Gastrocnemius medialis (tissue), 4 donors: ENCODE measurements around the gene ACAD9.

ENCODE experiments used
- CTCF ChIP-seq, 5 experiments: fragments of 450-650 bp in 3 of 5; fragments of 200-600 bp in 2 of 5; sonication (generic) in 2 of 5; IDR thresholded peaks in 4 of 5; conservative IDR thresholded peaks in 1 of 5; 1 replicate in 4 of 5; 2 replicates in 1 of 5; pipeline ENCODE4 v1.5.1; 2016 to 2019; ENCODE audit warnings: antibody characterized with exemption in 5 of 5, mild to moderate bottlenecking in 3 of 5, moderate library complexity in 3 of 5
- POLR2A ChIP-seq, 2 donors: fragments of 450-650 bp; IDR thresholded peaks; one replicate each; pipeline ENCODE4 v1.6.1; 2017; ENCODE audit warnings: antibody characterized with exemption in 2 of 2, mild to moderate bottlenecking in 2 of 2, moderate library complexity in 2 of 2

GRCh38 chr3:128882719-128883118 lies 3.3 kb downstream of the ACAD9 start:
- TF ChIP-seq POLR2A (IDR thresholded peaks at IDR 0.05) (no peak), CTCF (IDR thresholded peaks at IDR 0.05 in 4 of 5, conservative IDR thresholded peaks at IDR 0.05 in 1 of 5) (no peak)
